GM12891 (cell line): ENCODE data around the gene THADA.

Source experiments
- PAX5 ChIP-seq: IDR thresholded peaks from 2 replicates; pipeline ENCODE4 v1.6.1; 2011; ENCODE audit warnings: low read length, moderate library complexity, mild to moderate bottlenecking; ENCODE audit not compliant: insufficient read depth, severe bottlenecking
- POLR2A ChIP-seq: IDR thresholded peaks from 2 replicates; pipeline ENCODE4 v1.6.1; 2011; ENCODE audit warnings: low read depth, low read length, control low read depth
- POLR2AphosphoS5 ChIP-seq: IDR thresholded peaks from 2 replicates; pipeline ENCODE4 v1.6.1; 2011; ENCODE audit warnings: low read depth, low read length, control low read depth
- TAF1 ChIP-seq: IDR thresholded peaks from 2 replicates; pipeline ENCODE4 v1.6.1; 2011; ENCODE audit warnings: low read depth, low read length, control low read depth

DNA sequence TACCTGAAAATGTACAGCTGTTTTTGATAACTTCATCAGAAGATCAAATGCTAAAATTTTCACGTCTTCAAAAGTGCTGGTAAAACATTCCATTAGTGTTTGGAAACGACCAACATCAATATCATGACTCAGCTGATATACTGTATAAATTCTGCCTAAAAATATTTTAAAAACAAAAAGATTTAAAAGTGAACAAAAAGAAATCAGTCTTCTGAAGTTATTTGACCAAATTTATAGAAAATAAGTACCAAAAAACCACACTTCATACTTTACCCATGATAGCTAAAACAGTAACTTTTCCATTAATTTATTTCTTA is 35.6 kb downstream of the THADA start:
- no peak for TF ChIP-seq POLR2AphosphoS5
- no peak for TF ChIP-seq PAX5
- no peak for TF ChIP-seq POLR2A
- no peak for TF ChIP-seq TAF1
